OCI-LY3 (cell line): ENCODE measurements around the gene CCDC183.

ENCODE experiments used
- H2AFZ ChIP-seq: fragments of 200-600, 300-600 bp; shearing (Covaris generic); 2 replicates; pipeline ENCODE4 v1.6.0; 2014; ENCODE audit warnings: antibody characterized with exemption, low read depth, low read length
- H3K27ac ChIP-seq: fragments of 200-600, 300-600 bp; sonication (generic); 2 replicates; pipeline ENCODE4 v1.5.1; 2014; ENCODE audit warnings: mild to moderate bottlenecking, low read length, moderate library complexity, mixed read lengths
- H3K27me3 ChIP-seq: fragments of 200-600, 300-600 bp; sonication (generic); 2 replicates; pipeline ENCODE4 v1.6.1; 2014; ENCODE audit warnings: low read depth, low read length, mixed read lengths
- H3K36me3 ChIP-seq: fragments of 200-600, 300-600 bp; sonication (generic); replicated peaks from 2 replicates; pipeline ENCODE3; 2014; ENCODE audit warnings: low read depth, low read length, mixed read lengths
- H3K4me1 ChIP-seq: fragments of 300-600, 200-600 bp; sonication (generic); 2 replicates; pipeline ENCODE4 v1.6.1; 2014; ENCODE audit warnings: low read length, mixed read lengths
- H3K4me2 ChIP-seq: fragments of 200-600, 300-600 bp; sonication (generic); 2 replicates; pipeline ENCODE4 v1.6.1; 2014; ENCODE audit warnings: low read length, mixed read lengths
- H3K4me3 ChIP-seq: fragments of 300-600, 200-600 bp; sonication (generic); 2 replicates; pipeline ENCODE4 v1.5.1; 2014; ENCODE audit warnings: antibody characterized with exemption, mild to moderate bottlenecking, low read length, moderate library complexity
- H3K79me2 ChIP-seq: fragments of 300-600, 200-600 bp; shearing (Covaris generic); 2 replicates; pipeline ENCODE4 v1.6.1; 2014; ENCODE audit warnings: mild to moderate bottlenecking, low read length, mixed read lengths
- H3K9ac ChIP-seq: fragments of 300-600, 200-600 bp; shearing (Covaris generic); 2 replicates; pipeline ENCODE4 v1.6.0; 2014; ENCODE audit warnings: mild to moderate bottlenecking, low read length, moderate library complexity
- H3K9me3 ChIP-seq: fragments of 200-600, 300-600 bp; shearing (Covaris generic); 2 replicates; pipeline ENCODE4 v1.6.1; 2014; ENCODE audit warnings: low read length, mixed read lengths; ENCODE audit not compliant: insufficient read depth
- H4K20me1 ChIP-seq: fragments of 200-600, 300-600 bp; sonication (generic); 2 replicates; pipeline ENCODE4 v1.6.1; 2016; ENCODE audit warnings: low read length, mixed read lengths; ENCODE audit not compliant: insufficient read depth
- EZH2phosphoT487 ChIP-seq: fragments of 200-600 bp; shearing (Covaris generic); IDR thresholded peaks from 2 replicates; pipeline ENCODE4 v1.6.1; 2018; ENCODE audit warnings: antibody characterized with exemption, mixed run types, low read depth
- TF ChIP-seq, protein P1 (sequence below): fragments of 200-600, 300-600 bp; sonication (generic); IDR thresholded peaks from 2 replicates; pipeline ENCODE4 v1.5.1; 2014; ENCODE audit warnings: antibody characterized with exemption, low read length, low read depth

The CCDC183 gene

DNA sequence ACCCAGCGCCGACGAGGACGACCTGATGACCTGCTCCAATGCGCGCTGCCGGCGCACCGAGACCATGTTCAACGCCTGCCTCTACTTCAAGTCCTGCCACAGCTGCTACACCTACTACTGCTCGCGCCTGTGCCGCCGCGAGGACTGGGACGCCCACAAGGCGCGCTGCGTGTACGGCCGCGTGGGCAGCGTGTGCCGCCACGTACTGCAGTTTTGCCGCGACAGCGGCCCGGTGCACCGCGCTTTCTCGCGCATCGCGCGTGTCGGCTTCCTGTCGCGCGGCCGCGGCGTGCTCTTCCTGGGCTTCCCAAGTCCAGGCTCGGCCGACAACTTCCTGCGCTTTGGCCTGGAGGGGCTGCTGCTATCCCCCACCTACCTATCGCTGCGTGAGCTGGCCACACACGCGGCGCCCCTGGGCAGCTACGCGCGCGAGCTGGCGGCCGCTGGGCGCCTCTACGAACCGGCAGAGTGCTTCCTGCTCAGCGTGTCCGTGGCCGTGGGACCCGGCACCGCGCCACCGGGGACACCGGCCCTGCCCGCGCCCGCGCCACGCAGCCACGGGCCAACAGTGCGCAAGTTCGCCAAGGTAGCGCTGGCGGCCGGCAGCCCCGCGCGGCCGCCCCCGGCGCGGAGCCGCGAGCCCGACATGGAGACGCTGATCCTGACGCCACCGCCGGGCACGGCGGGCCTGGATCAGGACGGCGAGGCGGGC is 50.4 kb downstream of the CCDC183 start:
- Histone ChIP-seq H4K20me1 (peaks cover 10% of the 10 kb centered on the region), H3K9ac (no peak overlapping the region), H3K27ac (no peak overlapping the region), H3K4me3 (no peak overlapping the region), H3K79me2 (no peaks in the 10 kb centered on the region), H3K9me3 (no peaks in the 10 kb centered on the region), H3K27me3 (no peaks in the 10 kb centered on the region), H3K36me3 (no peaks in the 10 kb centered on the region), H3K4me1 (peaks cover 18% of the 10 kb centered on the region), H2AFZ (no peak overlapping the region), H3K4me2 (no peak overlapping the region)
- no peak for TF ChIP-seq EZH2phosphoT487
- TF ChIP-seq, protein P1, sequence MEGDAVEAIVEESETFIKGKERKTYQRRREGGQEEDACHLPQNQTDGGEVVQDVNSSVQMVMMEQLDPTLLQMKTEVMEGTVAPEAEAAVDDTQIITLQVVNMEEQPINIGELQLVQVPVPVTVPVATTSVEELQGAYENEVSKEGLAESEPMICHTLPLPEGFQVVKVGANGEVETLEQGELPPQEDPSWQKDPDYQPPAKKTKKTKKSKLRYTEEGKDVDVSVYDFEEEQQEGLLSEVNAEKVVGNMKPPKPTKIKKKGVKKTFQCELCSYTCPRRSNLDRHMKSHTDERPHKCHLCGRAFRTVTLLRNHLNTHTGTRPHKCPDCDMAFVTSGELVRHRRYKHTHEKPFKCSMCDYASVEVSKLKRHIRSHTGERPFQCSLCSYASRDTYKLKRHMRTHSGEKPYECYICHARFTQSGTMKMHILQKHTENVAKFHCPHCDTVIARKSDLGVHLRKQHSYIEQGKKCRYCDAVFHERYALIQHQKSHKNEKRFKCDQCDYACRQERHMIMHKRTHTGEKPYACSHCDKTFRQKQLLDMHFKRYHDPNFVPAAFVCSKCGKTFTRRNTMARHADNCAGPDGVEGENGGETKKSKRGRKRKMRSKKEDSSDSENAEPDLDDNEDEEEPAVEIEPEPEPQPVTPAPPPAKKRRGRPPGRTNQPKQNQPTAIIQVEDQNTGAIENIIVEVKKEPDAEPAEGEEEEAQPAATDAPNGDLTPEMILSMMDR = no peak

DNA sequence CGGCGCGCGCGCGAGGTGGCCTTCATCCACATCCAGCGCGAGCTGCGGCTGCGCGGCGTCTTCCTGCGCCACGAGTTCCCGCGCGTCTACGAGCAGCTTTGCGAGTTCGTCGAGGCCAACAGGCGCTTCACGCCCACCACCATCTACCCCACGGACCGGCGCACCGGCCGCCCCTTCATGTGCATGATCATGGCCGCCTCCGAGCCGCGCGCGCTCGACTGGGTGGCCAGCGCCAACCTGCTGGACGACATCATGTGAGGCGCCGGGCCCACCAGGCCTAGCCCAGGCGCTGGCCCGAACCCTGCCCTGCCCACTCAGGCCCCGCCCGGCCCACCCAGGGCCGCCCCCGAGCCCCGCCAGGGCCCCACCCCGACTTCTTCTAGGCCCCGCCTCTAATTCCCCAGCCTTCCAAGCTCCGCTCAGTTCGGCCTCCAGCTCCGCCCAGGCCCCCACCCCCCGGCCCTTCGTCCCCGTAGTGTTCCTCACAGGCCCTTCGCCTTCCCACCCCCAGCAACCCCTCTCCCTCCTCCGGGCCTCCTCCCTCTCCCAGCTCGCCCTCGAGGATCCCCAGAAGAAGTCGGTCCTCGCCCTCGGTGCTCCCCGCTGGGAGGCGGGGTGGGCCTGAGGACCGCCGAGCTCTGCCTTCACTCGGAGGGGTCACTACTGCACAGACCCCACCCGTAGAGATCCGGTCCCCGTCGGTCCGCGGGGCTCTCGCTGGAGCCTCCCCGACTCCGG is 51.1 kb downstream of the CCDC183 start:
- H3K4me2 ChIP-seq = peak overlapping the region; percentile 95
- H4K20me1 ChIP-seq = peaks cover 10% of the 10 kb centered on the region
- H3K9me3 ChIP-seq = no peaks in the 10 kb centered on the region
- no peaks in the 10 kb centered on the region for H3K36me3 ChIP-seq
- H3K4me1 ChIP-seq = peaks cover 18% of the 10 kb centered on the region
- H3K79me2 ChIP-seq = no peaks in the 10 kb centered on the region
- TF ChIP-seq EZH2phosphoT487 = no peak
- TF ChIP-seq, protein P1 = no peak
- H3K27me3 ChIP-seq = no peaks in the 10 kb centered on the region
- no peak overlapping the region for H3K27ac ChIP-seq
- peak overlapping the region; percentile 82 for H3K4me3 ChIP-seq
- no peak overlapping the region for H2AFZ ChIP-seq
- H3K9ac ChIP-seq = no peak overlapping the region

DNA sequence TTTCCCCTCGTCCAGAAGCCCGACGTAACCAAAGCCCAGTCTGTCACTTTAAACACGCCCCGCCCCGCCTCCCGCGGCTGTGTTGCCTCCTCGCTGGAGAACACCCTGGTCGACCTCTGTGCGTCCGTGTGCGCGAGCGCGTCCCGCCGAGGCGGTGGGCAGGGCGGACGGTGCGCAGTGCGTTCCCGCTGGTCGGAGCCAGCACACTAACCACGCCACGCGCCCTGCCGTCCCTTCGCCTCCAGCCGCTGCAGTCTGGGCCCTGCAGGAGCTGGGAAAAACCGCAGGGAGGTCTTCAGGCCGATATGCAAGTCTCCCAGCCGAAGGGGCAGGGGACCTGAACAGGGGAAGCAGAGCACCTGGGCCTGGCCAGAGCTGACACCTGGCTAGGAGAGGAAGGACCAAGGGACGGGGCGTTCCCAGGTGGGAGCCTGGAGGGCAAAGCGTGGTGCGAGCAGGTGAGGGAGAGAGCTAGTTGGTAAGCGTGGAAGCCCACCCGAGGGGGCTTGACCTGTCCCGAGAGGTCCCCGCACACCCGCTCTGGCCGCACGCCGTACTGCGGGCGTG is 51.8 kb downstream of the CCDC183 start:
- Histone ChIP-seq H3K9ac (peak overlapping the region; percentile 89), H4K20me1 (peaks cover 10% of the 10 kb centered on the region), H3K79me2 (no peaks in the 10 kb centered on the region), H3K9me3 (no peaks in the 10 kb centered on the region), H3K4me3 (peak overlapping the region; percentile 82), H3K4me2 (peak overlapping the region; percentile 95), H3K4me1 (peaks cover 18% of the 10 kb centered on the region), H3K36me3 (no peaks in the 10 kb centered on the region), H3K27me3 (no peaks in the 10 kb centered on the region), H2AFZ (peak overlapping the region; percentile 24; the same call in 1 of the 2 replicates), H3K27ac (no peak overlapping the region)
- no peak for TF ChIP-seq EZH2phosphoT487
- TF ChIP-seq, protein P1 = no peak

DNA sequence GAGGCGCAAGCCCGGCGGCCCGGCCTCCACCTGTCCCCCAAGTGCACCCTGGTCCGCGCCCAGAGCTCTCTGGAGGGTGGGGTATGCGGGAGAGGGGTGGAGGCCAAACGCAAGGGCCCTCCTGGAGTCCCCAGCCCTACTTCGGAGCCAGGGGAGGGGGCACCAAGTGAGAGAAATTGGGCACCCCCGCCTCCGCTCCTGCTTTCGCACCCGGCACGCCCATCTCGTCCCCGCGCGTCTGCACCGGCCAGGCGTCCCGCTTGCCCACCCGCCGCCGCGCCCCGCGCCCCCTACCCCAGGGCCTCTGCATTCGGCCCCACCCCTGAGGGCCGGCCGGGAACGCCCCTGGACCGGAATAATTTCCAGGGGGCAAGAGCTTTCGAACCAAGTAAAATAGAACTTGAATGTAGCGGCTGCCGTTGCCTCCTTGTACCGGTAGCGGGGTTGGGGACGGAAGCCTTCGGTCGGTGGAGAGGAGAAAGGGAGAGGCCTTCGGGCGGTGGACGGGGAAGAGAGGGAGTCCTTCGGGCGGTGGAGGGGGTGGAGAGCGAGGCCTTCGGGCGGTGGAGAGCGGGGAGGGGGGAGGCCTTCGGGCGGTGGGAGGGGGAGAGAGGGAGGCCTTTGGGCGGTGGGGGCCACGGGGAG is 52.4 kb downstream of the CCDC183 start:
- Histone ChIP-seq H3K4me2 (peak overlapping the region; percentile 95), H3K4me1 (peaks cover 12% of the 10 kb centered on the region; the same call in 1 of the 2 replicates), H3K4me3 (peak overlapping the region; percentile 82), H4K20me1 (peaks cover 10% of the 10 kb centered on the region), H3K9me3 (no peaks in the 10 kb centered on the region), H3K9ac (peak overlapping the region; percentile 89), H3K79me2 (no peaks in the 10 kb centered on the region), H3K36me3 (no peaks in the 10 kb centered on the region), H2AFZ (peak overlapping the region; percentile 24; the same call in 1 of the 2 replicates), H3K27me3 (no peaks in the 10 kb centered on the region), H3K27ac (peak overlapping the region; percentile 73)
- TF ChIP-seq, protein P1 = no peak
- TF ChIP-seq EZH2phosphoT487 = no peak
